Testis (tissue), 5 donors: Measurements from ENCODE around the gene FAIM. TPM values are rescaled to one million over a fixed set of nuclear protein-coding genes. Genes with fewer than 3 reads are reported as not detected.
A peak's percentile ranks its signal among the peaks of the same experiment; 100 is the strongest.
"Not testable (repeated sequence)": the region's sequence is repeated elsewhere in the genome, so short reads cannot be mapped to it uniquely, and the experiment has no call there.

ENCODE experiments used
- DNase-seq: peaks from one replicate; pipeline ENCODE4 v3.0.0-alpha.2; 2019
- H3K27ac ChIP-seq, 2 donors: fragments of 200-600 bp; sonication (generic); one replicate each; pipeline ENCODE4 v1.5.1; 2019
- H3K27me3 ChIP-seq: fragments of 200-600 bp; sonication (generic); one replicate; pipeline ENCODE4 v1.5.1; 2019
- H3K36me3 ChIP-seq: fragments of 200-600 bp; sonication (generic); one replicate; pipeline ENCODE4 v1.5.1; 2017; ENCODE audit warnings: low read depth; ENCODE audit errors: missing control alignments
- H3K4me1 ChIP-seq: fragments of 200-600 bp; sonication (generic); one replicate; pipeline ENCODE4 v1.5.1; 2019
- H3K4me3 ChIP-seq, 2 donors: fragments of 200-600 bp; sonication (generic); one replicate each; pipeline ENCODE4 v1.5.1; 2017 to 2019
- H3K9me3 ChIP-seq: fragments of 200-600 bp; sonication (generic); one replicate; pipeline ENCODE4 v1.5.1; 2017
- POLR2A ChIP-seq: fragments of 450-650 bp; IDR thresholded peaks from one replicate; pipeline ENCODE4 v1.6.1; 2017; ENCODE audit warnings: antibody characterized with exemption, mild to moderate bottlenecking, moderate library complexity
- WGBS, 2 donors: methylation state at CpG; one replicate each; pipeline ENCODE4 v1.1.5; 2018; 5-methylcytosine and 5-hydroxymethylcytosine counted together
- intact Hi-C: fragments of 100-400 bp; cut with DNase I; formaldehyde crosslinking; loops from one replicate; pipeline ENCODE4 v1.15.1; 2023; ENCODE audit warnings: low total_unique reads
- long read RNA-seq, 2 donors: transcript quantifications; one replicate each; lab custom pipeline, GENCODE V29; 2026
- polyA plus RNA-seq: library from polyadenylated mRNA; stranded (reverse); fragments of 350-450 nt; fragmentation: Illumina TruSeq; extraction: RNeasy Lipid Tissue Mini Kit (QIAGEN cat#74804); gene quantifications from one replicate; pipeline ENCODE4 v1.2.3, GENCODE V29; 2014; ENCODE audit warnings: low read depth, low replicate concordance; ENCODE audit not compliant: insufficient read depth
- total RNA-seq, 2 donors: library from RNA; depleted of rRNA; stranded (reverse); fragments of >200 nt; gene quantifications; one replicate each; pipeline ENCODE4 v1.2.3, GENCODE V29; 2016
- TF ChIP-seq, protein P1 (sequence below), 3 experiments: fragments of 450-650 bp in 2 of 3; fragments of 200-600 bp in 1 of 3; sonication (generic) in 1 of 3; IDR thresholded peaks; one replicate each; pipeline ENCODE4 v1.5.1; 2016 to 2019; ENCODE audit warnings: antibody characterized with exemption in 3 of 3, mild to moderate bottlenecking in 2 of 3, moderate library complexity in 1 of 3

Gene FAIM, protein sequence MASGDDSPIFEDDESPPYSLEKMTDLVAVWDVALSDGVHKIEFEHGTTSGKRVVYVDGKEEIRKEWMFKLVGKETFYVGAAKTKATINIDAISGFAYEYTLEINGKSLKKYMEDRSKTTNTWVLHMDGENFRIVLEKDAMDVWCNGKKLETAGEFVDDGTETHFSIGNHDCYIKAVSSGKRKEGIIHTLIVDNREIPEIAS
- 10 to 100 TPM in 1 of 2 donors, 1 to 10 TPM in 1; 7.0 to 10.8 TPM for total RNA-seq
- 15.3 TPM for polyA plus RNA-seq
- long read RNA-seq, donor 1, transcript FAIM-204 (5 exons, 946 nt) = major isoform, 8 of 17 reads
- long read RNA-seq, donor 1, transcript FAIM-203 (5 exons, 927 nt) = major isoform, 8 of 17 reads
- long read RNA-seq, donor 1, partial matches to known transcripts = 0 of 17 reads
- long read RNA-seq, donor 1, other reads (novel, unspliced or antisense) = 0 of 17 reads
- long read RNA-seq, donor 2, transcript FAIM-203 (5 exons, 927 nt) = major isoform, 5 of 7 reads
- long read RNA-seq, donor 2, partial matches to known transcripts = 0 of 7 reads
- long read RNA-seq, donor 2, other reads (novel, unspliced or antisense) = 0 of 7 reads

DNA sequence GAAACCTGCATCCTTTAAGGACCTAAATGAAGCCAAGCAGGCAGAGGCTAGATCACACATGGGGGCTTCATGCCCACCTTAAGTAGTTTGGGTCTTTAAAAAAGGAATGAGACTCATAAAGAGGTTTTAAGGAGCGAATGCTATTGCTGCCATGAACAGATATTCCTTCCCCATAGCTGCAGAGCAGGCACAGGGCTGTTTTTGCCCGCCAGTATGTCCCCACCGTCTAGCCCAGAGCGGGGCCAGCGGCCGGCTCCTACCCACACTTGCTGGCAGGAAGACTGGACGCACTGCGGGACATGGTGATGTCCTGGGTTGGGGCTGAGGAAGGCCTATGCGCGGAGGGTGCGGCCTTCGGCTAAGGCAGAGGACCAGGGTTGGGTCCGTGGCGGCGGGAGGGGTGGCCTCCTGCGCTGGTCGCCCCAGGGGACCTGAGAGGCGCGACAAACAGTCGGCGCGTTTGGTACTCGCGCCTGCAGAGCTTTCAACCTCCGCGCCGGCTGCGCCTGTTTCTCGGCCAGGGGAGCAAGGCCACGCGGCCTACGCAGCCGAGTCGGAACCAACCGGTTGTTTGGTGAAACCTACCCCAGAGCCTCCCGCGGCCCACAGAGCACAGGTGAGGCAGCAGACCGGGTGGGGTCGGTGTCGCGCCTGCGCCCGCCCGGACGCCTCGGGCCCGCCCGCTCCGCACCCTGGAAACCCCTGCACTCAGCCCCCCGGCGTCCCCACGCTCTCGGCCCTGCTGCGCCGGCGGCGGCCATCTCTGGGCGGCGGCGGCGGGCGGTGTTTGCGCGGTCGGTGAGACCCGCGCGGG, at the start of gene FAIM:
Gene FAIM (plus strand): TSS at position 450 of the 814 bp plus-strand sequence. CDS start 10,956 bp downstream, outside the sequence.
- TF ChIP-seq, protein P1, sequence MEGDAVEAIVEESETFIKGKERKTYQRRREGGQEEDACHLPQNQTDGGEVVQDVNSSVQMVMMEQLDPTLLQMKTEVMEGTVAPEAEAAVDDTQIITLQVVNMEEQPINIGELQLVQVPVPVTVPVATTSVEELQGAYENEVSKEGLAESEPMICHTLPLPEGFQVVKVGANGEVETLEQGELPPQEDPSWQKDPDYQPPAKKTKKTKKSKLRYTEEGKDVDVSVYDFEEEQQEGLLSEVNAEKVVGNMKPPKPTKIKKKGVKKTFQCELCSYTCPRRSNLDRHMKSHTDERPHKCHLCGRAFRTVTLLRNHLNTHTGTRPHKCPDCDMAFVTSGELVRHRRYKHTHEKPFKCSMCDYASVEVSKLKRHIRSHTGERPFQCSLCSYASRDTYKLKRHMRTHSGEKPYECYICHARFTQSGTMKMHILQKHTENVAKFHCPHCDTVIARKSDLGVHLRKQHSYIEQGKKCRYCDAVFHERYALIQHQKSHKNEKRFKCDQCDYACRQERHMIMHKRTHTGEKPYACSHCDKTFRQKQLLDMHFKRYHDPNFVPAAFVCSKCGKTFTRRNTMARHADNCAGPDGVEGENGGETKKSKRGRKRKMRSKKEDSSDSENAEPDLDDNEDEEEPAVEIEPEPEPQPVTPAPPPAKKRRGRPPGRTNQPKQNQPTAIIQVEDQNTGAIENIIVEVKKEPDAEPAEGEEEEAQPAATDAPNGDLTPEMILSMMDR (IDR thresholded peaks at IDR 0.05) = no peak
- TF ChIP-seq POLR2A = no peak
- H3K27me3 ChIP-seq = no peaks in the 10 kb centered on the region
- peak within 1 kb of the TSS; percentile 92 to 94 for H3K27ac ChIP-seq
- H3K9me3 ChIP-seq = no peaks in the 10 kb centered on the region
- peak within 1 kb of the TSS; percentile 72 to 89 for H3K4me3 ChIP-seq
- peak; percentile 75 for DNase-seq
- intact Hi-C loops = no loop called here
- WGBS, 2 donors = 1 to 13% methylated on average over 2 to 52 of the region's 68 CpGs
- H3K4me1 ChIP-seq = peaks cover 4% of the 10 kb centered on the region
- H3K36me3 ChIP-seq = no peaks in the 10 kb centered on the region

DNA sequence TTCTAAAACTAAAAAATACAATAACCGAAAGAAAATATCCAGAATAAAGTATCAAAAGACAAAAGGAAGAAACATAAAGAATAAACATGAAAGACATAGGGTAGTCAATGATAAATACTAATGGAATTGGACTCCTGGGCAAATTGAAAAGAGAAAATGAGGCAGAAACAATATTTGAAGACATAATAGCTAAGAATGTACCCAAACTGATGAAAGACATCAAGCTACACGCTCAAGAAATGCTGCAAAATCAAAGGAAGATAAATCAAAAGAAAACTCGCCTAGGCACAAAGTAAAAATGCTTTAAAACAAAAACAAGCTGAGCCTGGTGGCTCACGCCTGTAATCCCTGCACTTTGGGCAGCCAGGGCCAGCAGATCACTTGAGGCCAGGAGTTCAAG, 49.4 kb upstream of the FAIM start:
- Histone ChIP-seq H3K9me3 (no peaks in the 10 kb centered on the region), H3K36me3 (no peaks in the 10 kb centered on the region), H3K27me3 (no peaks in the 10 kb centered on the region), H3K27ac (no peak overlapping the region), H3K4me1 (no peaks in the 10 kb centered on the region), H3K4me3 (no peak overlapping the region)
- intact Hi-C loops = no loop called here
- 88 to 92% methylated on average over 4 of the region's 4 CpGs for WGBS, 2 donors
- no peak for TF ChIP-seq POLR2A
- TF ChIP-seq, protein P1 (IDR thresholded peaks at IDR 0.05) = no peak
- DNase-seq = no peak

DNA sequence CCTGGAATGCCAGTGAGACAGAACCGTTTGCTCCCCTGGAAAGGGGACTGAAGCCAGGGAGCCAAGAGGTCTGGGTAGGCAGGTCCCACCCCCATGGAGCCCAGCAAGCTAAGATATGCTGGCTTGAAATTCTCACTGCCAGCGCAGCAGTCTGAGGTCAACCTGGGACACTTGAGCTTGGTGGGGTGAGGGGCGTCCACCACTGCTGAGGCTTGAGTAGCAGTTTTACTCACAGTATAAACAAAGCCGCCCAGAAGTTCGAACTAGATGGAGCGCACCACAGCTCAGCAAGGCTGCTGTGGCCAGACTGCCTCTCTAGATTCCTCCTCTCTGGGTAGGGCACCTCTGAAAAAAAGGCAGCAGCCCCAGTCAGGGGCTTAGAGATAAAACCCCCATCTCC, 48.1 kb upstream of the FAIM start:
- H3K27ac ChIP-seq = no peak overlapping the region
- WGBS, 2 donors = 98 to 100% methylated on average over 1 to 6 of the region's 6 CpGs
- no peak overlapping the region for H3K4me3 ChIP-seq
- no peak for DNase-seq
- no peaks in the 10 kb centered on the region for H3K9me3 ChIP-seq
- intact Hi-C loops = no loop called here
- no peaks in the 10 kb centered on the region for H3K27me3 ChIP-seq
- no peaks in the 10 kb centered on the region for H3K36me3 ChIP-seq
- H3K4me1 ChIP-seq = no peaks in the 10 kb centered on the region
- TF ChIP-seq POLR2A = no peak
- TF ChIP-seq, protein P1 (IDR thresholded peaks at IDR 0.05) = no peak

DNA sequence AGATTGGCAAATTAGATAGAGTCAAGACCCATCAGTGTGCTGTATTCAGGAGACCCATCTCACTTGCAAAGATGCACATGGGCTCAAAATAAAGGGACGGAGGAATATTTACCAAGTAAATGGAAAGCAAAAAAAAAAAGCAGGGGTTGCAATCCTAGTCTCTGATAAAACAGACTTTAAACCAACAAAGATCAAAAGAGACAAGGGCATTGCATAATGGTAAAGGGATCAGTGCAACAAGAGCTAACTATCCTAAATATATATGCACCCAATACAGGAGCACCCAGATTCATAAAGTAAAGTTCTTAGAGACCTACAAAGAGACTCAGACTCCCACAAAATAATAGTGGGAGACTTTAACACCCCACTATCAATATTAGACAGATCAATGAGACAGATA, 45.7 kb upstream of the FAIM start:
- H3K4me1 ChIP-seq, H3K4me3 ChIP-seq, H3K27ac ChIP-seq, intact Hi-C loops, H3K27me3 ChIP-seq, H3K36me3 ChIP-seq, DNase-seq, H3K9me3 ChIP-seq: not testable (repeated sequence)
- 95 to 100% methylated on average over 1 of the region's 1 CpG for WGBS, 2 donors

DNA sequence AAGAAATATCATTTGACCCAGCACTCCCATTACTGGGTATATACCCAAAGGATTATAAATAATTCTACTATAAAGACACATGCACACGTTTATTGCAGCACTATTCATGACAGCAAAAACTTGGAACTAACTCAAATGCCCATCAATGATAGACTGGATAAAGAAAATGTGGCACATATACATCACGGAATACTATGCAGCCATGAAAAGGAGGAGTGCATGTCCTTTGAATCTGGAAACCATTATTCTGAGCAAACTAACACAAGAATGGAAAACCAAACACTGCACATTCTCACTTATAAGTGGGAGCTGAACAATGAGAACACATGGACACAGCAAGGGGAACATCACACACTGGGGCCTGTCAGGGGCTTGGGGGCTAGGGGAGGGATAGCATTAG, 42.3 kb upstream of the FAIM start:
- intact Hi-C loops, H3K4me1 ChIP-seq, H3K27me3 ChIP-seq, DNase-seq, H3K36me3 ChIP-seq, H3K9me3 ChIP-seq, H3K27ac ChIP-seq, H3K4me3 ChIP-seq: not testable (repeated sequence)
- WGBS, 2 donors = 70 to 89% methylated on average over 2 of the region's 2 CpGs
